K562 (cell line): ENCODE measurements around the gene TRNAU1AP. TPM values are rescaled to one million over a fixed set of nuclear protein-coding genes. Genes with fewer than 3 reads are reported as not detected.

ENCODE experiments used
- ATAC-seq: fragments of 200-7000 bp; cut with Tn5 transposase; 3 replicates; pipeline ENCODE4 v1.9.1; 2020; ENCODE audit warnings: moderate library complexity
- BruUV-seq: library from RNA; stranded (reverse); fragments of 400-500 nt; replicated peaks from 2 replicates; lab custom pipeline; 2021; lab: Mats Ljungman, UMichigan
- CTCF ChIA-PET: fragments of 300-600 bp; formaldehyde crosslinking; extraction: SDS; loops from one replicate; lab custom pipeline; 2021; ENCODE audit warnings: low intra/inter-chr PET ratio; lab: Yijun Ruan, JAX
- POLR2A ChIA-PET: fragments of 300-600, 350-650 bp; sonication (Branson Sonifier 250); formaldehyde crosslinking; extraction: SDS; loops from one replicate; lab custom pipeline; 2021; ENCODE audit warnings: antibody characterized with exemption, inconsistent platforms; lab: Yijun Ruan, JAX
- DNase-seq, 4 experiments: peaks; one replicate each; pipeline versions ENCODE4 v3.0.0 to v3.0.0-alpha.2; 2011 to 2018; ENCODE audit warnings: low spot score in 3 of 4, mixed read lengths in 3 of 4; ENCODE audit errors: extremely low read depth in 1 of 4
- FAIRE-seq: peaks from 2 replicates; lab custom pipeline; 2011; peaks lifted over from hg19 to GRCh38; lab: Jason Lieb, UNC
- H2AFZ ChIP-seq: 2 replicates; pipeline ENCODE4 v1.6.0; 2011; ENCODE audit warnings: low read depth, low read length, control low read depth, inconsistent platforms
- H3K27ac ChIP-seq: fragments of 200-600 bp; 3 replicates; pipeline ENCODE4 v1.8.0; 2011; ENCODE audit warnings: low read depth, mild to moderate bottlenecking, control low read depth, inconsistent platforms, low read length, moderate library complexity, mixed read lengths; ENCODE audit errors: extremely low read depth
- H3K27me3 ChIP-seq, 2 experiments: fragments of 300-600 bp in 1 of 2; 2 replicates in 1 of 2; 3 replicates in 1 of 2; pipeline versions ENCODE4 v1.6.0 to v1.8.0; 2011; ENCODE audit warnings: inconsistent platforms in 2 of 2, low read length in 2 of 2, mild to moderate bottlenecking in 1 of 2, mixed read lengths in 1 of 2, moderate library complexity in 1 of 2; ENCODE audit not compliant: control insufficient read depth in 2 of 2, insufficient read depth in 2 of 2
- H3K36me3 ChIP-seq: fragments of 300-600 bp; 3 replicates; pipeline ENCODE4 v1.8.0; 2011; ENCODE audit warnings: mild to moderate bottlenecking, low read length, inconsistent platforms; ENCODE audit not compliant: control insufficient read depth, insufficient read depth
- H3K4me1 ChIP-seq, 2 experiments: fragments of 200-600 bp in 1 of 2; replicated peaks in 1 of 2; 2 replicates in 1 of 2; 3 replicates in 1 of 2; pipeline versions ENCODE4 v1.5.1 to v1.8.0; 2011; ENCODE audit warnings: inconsistent platforms in 2 of 2, low read length in 2 of 2, mild to moderate bottlenecking in 1 of 2, mixed read lengths in 1 of 2, moderate library complexity in 1 of 2; ENCODE audit not compliant: control insufficient read depth in 2 of 2, insufficient read depth in 2 of 2
- H3K4me2 ChIP-seq: 2 replicates; pipeline ENCODE4 v1.6.1; 2011; ENCODE audit warnings: low read length, control low read depth, inconsistent platforms, mixed read lengths; ENCODE audit not compliant: insufficient read depth
- H3K4me3 ChIP-seq: fragments of 200-600 bp; sonication (generic), shearing (Covaris generic); 2 replicates; pipeline ENCODE4 v1.5.1; 2016; ENCODE audit warnings: control low read depth, inconsistent platforms
- H3K79me2 ChIP-seq: fragments of 200-600 bp; 3 replicates; pipeline ENCODE4 v1.8.0; 2011; ENCODE audit warnings: low read length, inconsistent platforms; ENCODE audit not compliant: control insufficient read depth, insufficient read depth
- H3K9ac ChIP-seq, 2 experiments: 2 replicates each; pipeline versions ENCODE4 v1.6.0 to v1.6.1; 2011; ENCODE audit warnings: low read depth in 2 of 2, low read length in 2 of 2, control low read depth in 1 of 2, inconsistent platforms in 1 of 2, mild to moderate bottlenecking in 1 of 2, mixed read lengths in 1 of 2; ENCODE audit not compliant: insufficient read depth in 1 of 2
- H3K9me1 ChIP-seq: one replicate; pipeline ENCODE4 v1.6.0; 2011; ENCODE audit warnings: inconsistent platforms, mild to moderate bottlenecking, low read length, moderate library complexity; ENCODE audit not compliant: control insufficient read depth, insufficient read depth
- H3K9me3 ChIP-seq: replicated peaks from 2 replicates; pipeline ENCODE4 v1.5.1; 2011; ENCODE audit warnings: low read depth, low read length, inconsistent platforms; ENCODE audit not compliant: control insufficient read depth, insufficient read depth
- H4K20me1 ChIP-seq: replicated peaks from 2 replicates; pipeline ENCODE4 v1.6.1; 2011; ENCODE audit warnings: low read length, inconsistent platforms, mixed read lengths; ENCODE audit not compliant: control insufficient read depth, insufficient read depth
- CEBPZ ChIP-seq: fragments of 150-350 bp; IDR thresholded peaks from 2 replicates; pipeline ENCODE4 v1.6.1; 2014; ENCODE audit warnings: low read depth, mild to moderate bottlenecking, low read length, borderline replicate concordance
- GATAD2A ChIP-seq: fragments of 450-650 bp; IDR thresholded peaks from 2 replicates; pipeline ENCODE4 v1.6.1; 2017
- IRF2 ChIP-seq: sonication (generic); formaldehyde crosslinking; IDR thresholded peaks from 2 replicates; pipeline ENCODE4 v1.8.1; 2022; ENCODE audit warnings: mild to moderate bottlenecking, missing genetic modification reagents
- THRAP3 ChIP-seq: fragments of 450-650 bp; IDR thresholded peaks from 2 replicates; pipeline ENCODE4 v1.6.1; 2016; ENCODE audit warnings: mild to moderate bottlenecking, inconsistent platforms, borderline replicate concordance
- TRIM24 ChIP-seq, 2 experiments: fragments of 450-650 bp; IDR thresholded peaks; 2 replicates each; pipeline ENCODE4 v1.6.1; 2016
- ZC3H8 ChIP-seq: fragments of 450-650 bp; IDR thresholded peaks from 2 replicates; pipeline ENCODE4 v1.6.1; 2017
- ZFP91 ChIP-seq: sonication (generic); formaldehyde crosslinking; IDR thresholded peaks from 2 replicates; pipeline ENCODE4 v1.8.0; 2022; ENCODE audit warnings: mild to moderate bottlenecking, missing genetic modification reagents
- WGBS: fragments of 100-300 bp; shearing (Covaris generic); methylation state at CpG from one replicate; pipeline ENCODE4 v1.1.6; 2016; ENCODE audit warnings: low coverage, mixed read lengths; ENCODE audit not compliant: insufficient coverage; ENCODE audit errors: missing lambda C conversion rate; 5-methylcytosine and 5-hydroxymethylcytosine counted together
- in situ Hi-C: fragments of 300-500 bp; cut with MboI; formaldehyde crosslinking; loops from 4 replicates; pipeline ENCODE4 v1.15.0; 2018; ENCODE audit warnings: inconsistent platforms, mixed read lengths
- intact Hi-C: fragments of 100-400 bp; cut with micrococcal nuclease; formaldehyde crosslinking; loops from 2 replicates; pipeline ENCODE4 v1.14.2; 2022
- polyA plus RNA-seq, 8 experiments: library from polyadenylated mRNA; depleted of rRNA in 4 of 8; stranded (reverse) in 5 of 8; unstranded in 3 of 8; fragments of >200 nt; fragmentation: Nextera tagmentation in 2 of 8; fragmentation: Illumina TruSeq in 1 of 8; extraction: Ambion mirVana in 2 of 8; extraction: Trizol in 1 of 8; gene quantifications; 2 replicates each; pipeline versions ENCODE4 v1.2.1 to v1.2.3, GENCODE V29; 2011 to 2014; ENCODE audit warnings: inconsistent platforms in 1 of 8, missing spikeins in 1 of 8
- total RNA-seq, 7 experiments: library from RNA; depleted of rRNA in 6 of 7; stranded (reverse); fragments of >200 nt in 6 of 7; fragmentation: Illumina TruSeq in 2 of 7; extraction: Trizol in 2 of 7; gene quantifications; 2 replicates each; pipeline versions ENCODE4 v1.2.1 to v1.2.3, GENCODE V29; 2011 to 2021; ENCODE audit warnings: low replicate concordance in 1 of 7

TRNAU1AP gene
- total and polyA plus RNA-seq, 9 of the 15 experiments (the other 6 are each of a cell fraction or from before 2014, with no cell fraction given): 34.9 to 110 (median 46.3) TPM

GRCh38 chr1:28604962-28605361, 52.1 kb downstream of the TRNAU1AP start:
- POLR2A ChIA-PET: interaction anchor here (0.7 to 7.3 kb wide), 7 partner anchors 18 to 210 kb away, joined by 3 to 81 read pairs (median 10); partner anchors contain the start of genes RCC1, RNU11 and TAF12
- intact Hi-C loops: loop anchor here (5.0 kb wide), 3 partner anchors 53 to 513 kb away; partner anchors contain the start of gene TRNAU1AP

More at GRCh38 chr1:28604962-28605361, 52.1 kb downstream of the TRNAU1AP start:
- Histone ChIP-seq H3K36me3 (peaks cover 60% of the 10 kb centered on the region; the same call in 2 of the 3 replicates), H3K4me1 (no peaks in the 10 kb centered on the region), H2AFZ (no peak overlapping the region), H4K20me1 (no peaks in the 10 kb centered on the region), H3K79me2 (no peaks in the 10 kb centered on the region), H3K4me2 (no peak overlapping the region), H3K9me3 (no peaks in the 10 kb centered on the region), H3K9me1 (no peaks in the 10 kb centered on the region), H3K27ac (no peak overlapping the region), H3K27me3 (no peaks in the 10 kb centered on the region), H3K4me3 (no peak overlapping the region), H3K9ac (peak overlapping the region in 1 of 2 experiments; percentile 3; a peak in 1 of 4 replicates)
- DNase-seq (no peak), ATAC-seq (no peak), FAIRE-seq (no peak)
- CTCF ChIA-PET: no interaction called here
- 73% methylated on average over 6 of the region's 6 CpGs for WGBS
- no peak for TF ChIP-seq IRF2
- no peak for TF ChIP-seq ZFP91 (CRISPR knock-in tag)
- TF ChIP-seq ZC3H8: no peak
- no peak for TF ChIP-seq CEBPZ
- TF ChIP-seq THRAP3: no peak
- TF ChIP-seq TRIM24 (IDR thresholded peaks at IDR 0.05): no peak
- no peak for TF ChIP-seq GATAD2A
- no TSS peak for BruUV-seq
- in situ Hi-C loops: loop anchor here (5.0 kb wide), 2 partner anchors 88 to 198 kb away; no protein-coding TSS in a partner anchor
